T-helper 9 cell (primary cell): ENCODE results near the gene FAM81B.
"Not testable (repeated sequence)": the region's sequence is repeated elsewhere in the genome, so short reads cannot be mapped to it uniquely, and the experiment has no call there.

Experiments used
- DNase-seq: peaks from one replicate; pipeline ENCODE4 v3.0.0-alpha.2; 2020
- total RNA-seq, 2 donors: gene quantifications; one replicate each; lab custom pipeline; 2026; lab: John Stamatoyannopoulos, UW

FAM81B gene, protein sequence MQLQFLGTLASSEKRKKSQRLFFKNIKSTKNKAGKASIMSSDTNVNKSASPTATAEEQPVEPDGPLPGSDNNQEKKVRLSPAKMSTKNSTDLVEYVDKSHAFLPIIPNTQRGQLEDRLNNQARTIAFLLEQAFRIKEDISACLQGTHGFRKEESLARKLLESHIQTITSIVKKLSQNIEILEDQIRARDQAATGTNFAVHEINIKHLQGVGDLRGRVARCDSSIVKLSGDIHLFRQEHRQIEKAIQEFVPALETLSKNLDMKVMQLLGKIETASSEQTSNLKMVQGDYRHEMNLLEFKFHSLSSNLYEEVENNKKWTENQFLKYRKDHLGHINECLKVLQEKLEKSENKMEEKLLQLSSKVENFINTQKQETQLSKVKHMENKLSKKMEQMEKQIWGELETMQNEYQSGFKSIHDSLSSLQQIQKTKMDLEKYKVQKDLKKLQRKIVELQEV
- total RNA-seq: 0 to 0.24 reads per million in 2 donors

DNA sequence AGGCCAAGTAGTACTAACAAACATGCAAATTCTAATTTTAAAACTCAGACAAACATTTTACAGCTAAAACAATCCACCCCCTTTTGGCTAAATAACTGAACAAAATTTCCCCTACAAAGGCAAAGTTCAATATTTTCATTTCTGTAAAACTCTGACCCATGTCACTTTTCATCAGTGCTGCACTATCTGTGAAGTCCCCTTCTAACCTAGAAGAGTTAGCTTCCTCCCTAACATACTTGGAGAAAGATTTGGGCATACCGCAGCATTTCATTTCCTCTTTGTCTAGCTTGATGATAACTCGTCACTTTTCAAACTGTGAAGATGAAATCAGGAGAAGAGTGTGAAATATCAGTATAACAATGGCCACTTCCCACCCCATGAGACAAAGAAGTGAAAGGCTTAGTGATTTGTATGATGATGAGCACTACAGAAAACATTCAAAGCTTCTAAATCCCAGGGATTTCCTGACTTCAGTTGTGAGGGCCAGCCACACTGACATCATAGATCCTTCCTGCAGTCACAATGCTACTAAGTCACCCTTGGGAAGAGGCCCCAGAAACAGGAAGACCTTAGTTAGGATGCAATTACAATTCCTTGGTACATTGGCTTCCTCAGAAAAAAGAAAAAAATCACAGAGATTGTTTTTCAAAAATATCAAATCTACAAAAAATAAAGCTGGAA is at the start of gene FAM81B:
Gene FAM81B, plus strand, starts transcription at position 555 of the 681 bp plus-strand sequence. Its CDS starts 24 bp downstream, at position 579.
- no peak for DNase-seq

DNA sequence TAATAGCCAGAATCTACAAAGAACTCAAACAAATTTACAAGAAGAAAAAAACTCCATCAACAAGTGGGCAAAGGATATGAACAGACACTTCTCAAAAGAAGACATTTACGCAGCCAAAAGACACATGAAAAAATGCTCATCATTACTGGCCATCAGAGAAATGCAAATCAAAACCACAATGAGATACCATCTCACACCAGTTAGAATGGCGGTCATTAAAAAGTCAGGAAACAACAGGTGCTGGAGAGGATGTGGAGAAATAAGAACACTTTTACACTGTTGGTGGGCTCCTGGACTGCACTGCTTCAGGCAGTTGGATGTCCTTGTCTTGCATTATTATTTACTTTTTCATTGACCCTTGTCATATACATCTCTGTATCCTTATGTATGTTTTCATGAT is 49.7 kb upstream of the FAM81B start:
- not testable (repeated sequence) for DNase-seq

DNA sequence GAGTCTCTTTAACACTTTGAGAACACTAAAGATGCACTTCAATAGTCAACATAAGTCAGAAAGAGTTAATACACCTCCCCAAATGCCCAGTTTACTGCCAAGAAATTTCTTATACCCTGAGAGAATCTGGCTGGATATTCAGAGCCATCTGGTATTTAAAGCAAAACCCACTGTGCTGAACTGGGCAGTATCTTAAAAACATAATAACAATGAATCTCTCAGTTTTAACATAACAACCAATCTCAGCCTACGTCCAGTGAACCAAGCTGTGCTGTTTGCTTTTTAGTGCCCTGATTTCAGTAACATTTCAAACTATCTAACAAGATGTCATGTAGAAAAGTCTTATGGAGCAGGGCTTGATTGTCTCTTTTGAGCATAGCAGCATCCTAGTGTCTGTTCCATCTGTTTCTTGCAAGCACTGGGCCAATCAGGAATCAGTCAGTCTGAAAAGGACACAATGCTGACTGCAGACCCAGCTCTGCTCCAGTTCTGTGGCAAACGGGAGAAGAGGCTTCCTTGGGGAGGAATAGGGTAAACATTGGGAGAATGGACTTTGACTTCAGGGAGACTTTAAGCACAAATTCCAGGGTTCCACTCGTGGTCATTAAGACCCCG is 43.6 kb upstream of the FAM81B start:
- DNase-seq: no peak

DNA sequence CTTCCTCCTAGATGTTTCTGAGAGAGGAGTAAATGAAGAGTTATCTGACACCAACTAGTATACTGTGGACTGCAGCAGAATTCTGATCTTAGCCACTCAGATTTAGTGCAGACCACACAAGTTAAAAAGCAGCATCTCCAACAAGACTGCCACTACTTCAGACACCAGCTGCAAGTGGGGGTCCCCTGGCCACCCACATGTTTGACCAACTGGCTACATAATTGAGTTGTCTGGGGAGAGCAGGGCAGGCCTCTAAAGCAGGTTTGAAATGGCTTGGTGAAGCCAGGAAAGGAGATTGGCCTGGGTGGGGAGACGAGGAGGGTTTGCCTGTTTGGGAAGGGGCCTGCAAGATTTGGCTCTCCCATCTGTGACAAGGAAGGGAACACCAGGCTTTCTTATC is 40.5 kb upstream of the FAM81B start:
- no peak for DNase-seq

DNA sequence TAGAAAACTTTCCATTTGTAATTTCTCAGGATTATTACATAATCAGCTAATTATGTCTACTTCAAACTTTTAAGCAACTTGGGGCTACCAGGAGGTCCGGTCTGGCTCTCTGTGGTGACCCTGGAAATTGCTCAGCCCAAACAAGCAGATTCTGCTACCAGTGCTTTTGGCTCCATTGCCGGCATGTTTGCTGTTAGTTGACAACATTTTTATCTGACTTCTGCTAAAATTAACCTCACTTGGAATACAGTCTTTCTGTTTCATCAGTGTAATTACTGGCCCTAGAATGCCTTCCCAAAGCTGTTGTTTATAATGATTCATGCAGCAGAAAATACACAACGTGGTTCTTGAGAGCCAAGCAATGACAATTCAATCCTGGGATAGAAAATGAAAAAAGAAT is 38.5 kb upstream of the FAM81B start:
- no peak for DNase-seq

DNA sequence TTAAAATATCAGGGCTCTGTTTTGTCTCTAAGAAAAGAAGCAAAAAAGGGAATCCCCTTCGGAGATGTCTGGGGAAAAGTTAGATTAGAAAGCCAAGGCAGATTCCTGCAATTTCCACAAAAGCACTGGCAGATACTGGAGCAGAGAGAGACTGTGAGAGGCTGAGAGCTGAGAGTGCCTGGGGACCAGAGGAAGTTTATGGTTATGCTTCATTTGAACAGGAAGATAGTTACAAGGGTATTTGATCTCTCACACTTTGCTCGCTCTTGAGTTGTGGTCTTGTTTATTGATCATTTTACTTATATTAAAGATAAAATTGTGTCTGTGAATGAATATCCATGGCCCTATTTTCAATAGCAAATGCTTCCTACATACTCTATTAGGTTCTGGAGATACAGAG is 32.8 kb upstream of the FAM81B start:
- DNase-seq: no peak

DNA sequence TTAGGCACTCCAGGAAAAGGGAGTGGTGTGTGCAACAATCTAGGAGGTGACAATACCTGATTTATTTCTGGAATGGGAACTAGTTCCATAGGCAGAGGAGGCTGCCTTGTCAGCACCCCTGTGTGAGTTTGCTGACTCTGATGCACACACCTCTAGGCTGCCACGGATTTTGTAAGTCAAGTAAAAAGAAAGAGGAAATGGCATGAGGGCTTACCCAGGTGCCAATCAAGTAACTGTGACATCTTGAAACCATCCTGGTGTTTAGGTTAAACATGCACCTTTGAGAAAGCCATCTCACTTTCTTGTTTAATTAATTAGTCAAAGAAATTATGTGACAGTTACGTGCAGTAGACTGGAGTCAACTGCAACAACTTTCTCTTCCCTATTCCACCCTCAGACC is 32.3 kb upstream of the FAM81B start:
- no peak for DNase-seq

DNA sequence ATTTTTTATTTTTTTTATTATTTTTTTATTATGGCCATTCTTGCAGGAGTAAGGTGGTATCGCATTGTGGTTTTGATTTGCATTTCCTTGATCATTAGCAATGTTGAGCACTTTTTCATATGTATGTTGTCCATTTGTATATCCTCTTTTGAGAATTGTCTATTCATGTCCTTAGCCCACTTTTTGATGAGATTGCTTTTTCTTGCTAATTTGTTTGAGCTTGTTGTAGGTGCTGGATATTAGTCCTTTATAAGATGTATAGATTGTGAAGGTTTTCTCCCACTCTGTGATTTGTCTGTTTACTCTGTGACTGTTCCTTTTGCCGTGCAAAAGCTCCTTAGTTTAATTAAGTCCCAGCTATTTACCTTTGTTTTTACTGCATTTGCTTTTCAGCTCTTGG is 30.5 kb upstream of the FAM81B start:
- not testable (repeated sequence) for DNase-seq

DNA sequence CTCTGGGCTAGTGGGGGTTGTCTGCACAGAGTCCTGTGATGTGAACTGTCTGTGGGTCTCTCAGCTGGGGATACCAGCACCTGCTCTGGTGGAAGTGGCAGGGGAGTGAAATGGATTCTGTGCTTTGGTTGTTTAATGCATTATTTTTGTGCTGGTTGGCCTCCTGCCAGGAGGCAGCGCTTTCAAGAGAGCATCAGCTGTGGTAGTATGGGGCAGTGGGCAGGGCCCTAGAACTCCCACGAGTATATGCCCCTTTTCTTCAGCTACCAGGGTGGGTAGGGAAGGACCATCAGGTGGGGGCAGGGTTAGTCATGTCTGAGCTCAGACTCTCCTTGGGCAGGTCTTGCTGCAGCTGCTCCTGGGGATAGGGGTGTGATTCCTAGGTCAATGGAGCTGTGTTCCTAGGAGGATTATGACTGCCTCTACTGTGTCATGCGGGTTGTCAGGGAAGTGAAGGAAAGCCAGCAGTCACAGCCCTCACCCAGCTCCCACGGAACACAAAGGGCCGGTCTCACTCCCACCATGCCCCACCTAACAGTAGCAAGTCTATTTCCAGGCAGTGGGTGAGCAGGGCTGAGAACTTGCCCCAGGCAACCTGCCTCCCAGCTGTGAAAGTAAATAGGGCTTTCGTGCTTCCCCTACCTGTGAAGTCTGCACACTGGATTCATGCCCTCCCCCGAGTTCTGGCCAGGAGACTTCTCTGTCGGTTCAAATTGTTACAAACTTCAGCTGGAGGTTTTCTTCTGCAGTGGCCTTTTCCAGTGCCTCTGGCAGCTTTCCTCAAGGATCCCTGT is 25.7 kb upstream of the FAM81B start:
- no peak for DNase-seq

DNA sequence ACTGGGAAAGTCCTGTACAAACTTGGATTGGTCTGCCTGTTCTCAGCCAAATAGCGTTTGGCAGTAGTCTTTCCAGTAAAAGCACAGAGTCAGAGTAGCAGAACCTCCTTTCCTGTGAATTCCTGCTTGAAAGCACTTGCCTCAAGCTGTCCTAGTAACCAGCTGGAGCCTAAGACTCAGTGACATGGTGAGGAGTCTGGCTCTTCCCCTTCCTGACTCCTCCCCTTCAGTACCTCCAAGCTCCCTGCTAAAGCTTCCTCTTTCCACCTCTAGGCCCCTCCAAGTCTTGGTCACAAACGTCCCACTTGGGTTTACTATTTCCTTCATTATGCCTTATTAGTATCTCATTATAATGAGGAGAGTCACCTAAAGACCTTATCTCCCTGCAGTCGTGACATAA is 21.4 kb upstream of the FAM81B start:
- no peak for DNase-seq

DNA sequence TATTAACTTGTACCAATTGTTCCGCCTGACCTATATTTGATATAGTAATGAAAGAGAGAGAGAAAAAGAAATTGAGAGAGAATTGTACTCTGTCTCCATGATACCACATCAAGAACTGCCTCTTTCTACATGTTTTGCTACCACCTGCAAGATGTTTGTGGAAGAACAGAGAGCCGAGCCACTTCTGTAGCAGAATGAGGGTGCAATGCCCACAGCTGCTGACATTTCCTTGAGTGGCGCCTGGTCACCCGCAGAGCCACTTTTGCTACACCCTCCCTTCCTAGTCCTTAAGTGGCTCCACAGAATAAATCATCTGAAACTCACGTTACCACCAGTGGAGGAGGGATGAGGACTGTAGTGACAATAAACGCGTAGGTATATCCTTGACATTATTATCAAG is 17.1 kb upstream of the FAM81B start:
- no peak for DNase-seq

DNA sequence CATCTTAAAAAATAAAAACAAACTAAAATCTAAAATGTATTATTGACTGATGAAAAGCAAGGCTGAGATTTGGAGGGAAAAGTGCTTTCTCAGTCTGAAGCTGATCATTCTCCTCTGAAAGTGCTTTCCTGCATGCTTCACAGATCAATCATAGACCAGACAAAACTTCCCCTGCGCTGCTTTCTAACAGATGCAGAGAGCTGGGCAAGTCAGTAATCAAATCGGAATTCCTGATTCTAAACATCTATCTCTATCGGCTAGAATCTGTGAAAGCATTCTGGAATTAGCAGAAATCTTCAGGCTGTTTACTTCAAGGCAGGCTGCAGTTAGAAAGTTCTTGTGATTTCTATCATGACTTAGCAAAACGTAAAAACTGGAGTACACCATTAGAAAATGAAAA is 15.6 kb upstream of the FAM81B start:
- no peak for DNase-seq

DNA sequence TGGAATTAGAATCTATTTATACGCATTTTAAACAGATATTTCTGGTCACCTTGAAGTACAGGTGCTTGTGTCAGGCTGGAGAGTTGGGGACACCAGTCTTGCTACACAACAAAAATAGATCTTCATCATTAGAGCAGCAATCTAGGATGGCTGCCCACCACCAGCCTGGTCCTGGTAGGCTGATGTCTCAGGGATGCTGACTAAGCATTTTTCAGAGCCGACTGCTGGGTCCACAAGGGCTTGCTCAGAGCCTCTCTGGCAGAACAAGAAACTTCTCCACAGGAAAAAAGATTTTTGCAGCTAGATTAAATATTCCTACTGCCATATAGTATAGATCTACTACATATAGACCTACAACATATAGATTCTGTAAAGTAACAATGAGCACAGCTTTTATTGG is 12.0 kb upstream of the FAM81B start:
- DNase-seq: no peak

DNA sequence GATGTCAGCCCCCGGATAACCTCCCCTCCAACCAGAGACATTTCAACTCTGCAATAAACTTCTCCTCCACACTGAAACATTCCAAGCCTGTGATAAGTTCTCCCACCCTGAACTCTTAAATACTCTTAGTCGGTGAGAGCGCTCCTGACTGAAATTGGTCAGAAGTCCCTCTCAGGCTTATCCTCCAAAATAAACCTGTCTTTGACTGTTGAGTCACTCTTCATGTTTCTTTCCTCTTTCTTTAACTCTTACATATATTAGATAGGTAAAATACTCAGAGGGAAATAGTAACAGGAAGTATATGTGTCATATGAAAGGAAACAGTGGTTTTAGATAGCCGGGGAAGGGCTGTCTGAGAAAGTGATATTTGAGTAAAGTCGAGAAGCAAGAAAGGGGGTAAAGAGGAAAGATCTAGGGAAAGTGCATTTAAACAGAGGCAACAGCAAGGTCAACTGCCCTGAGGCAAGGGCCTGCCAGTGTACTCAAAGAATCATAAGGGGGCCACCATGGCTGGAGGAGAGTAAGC is 11.0 kb upstream of the FAM81B start:
- no peak for DNase-seq

DNA sequence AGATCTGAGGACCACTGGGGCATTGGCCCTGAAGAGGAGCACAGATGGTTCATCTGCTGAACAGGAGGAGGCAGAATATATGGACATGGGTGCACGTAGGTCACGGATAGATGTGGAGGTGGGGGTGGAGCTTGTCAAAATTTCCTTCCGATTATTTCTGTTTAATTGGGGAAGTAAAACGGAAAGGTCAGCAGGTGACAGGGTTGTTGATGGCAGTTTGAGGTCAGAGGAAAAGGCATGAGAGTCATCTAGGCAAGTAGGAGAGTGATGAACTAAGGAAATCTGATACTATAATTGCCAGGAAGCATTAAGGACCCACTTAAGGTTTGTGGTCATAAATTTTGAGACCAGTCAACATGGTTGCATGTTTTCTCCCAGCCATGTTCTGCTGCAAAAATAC is 8.4 kb upstream of the FAM81B start:
- no peak for DNase-seq

DNA sequence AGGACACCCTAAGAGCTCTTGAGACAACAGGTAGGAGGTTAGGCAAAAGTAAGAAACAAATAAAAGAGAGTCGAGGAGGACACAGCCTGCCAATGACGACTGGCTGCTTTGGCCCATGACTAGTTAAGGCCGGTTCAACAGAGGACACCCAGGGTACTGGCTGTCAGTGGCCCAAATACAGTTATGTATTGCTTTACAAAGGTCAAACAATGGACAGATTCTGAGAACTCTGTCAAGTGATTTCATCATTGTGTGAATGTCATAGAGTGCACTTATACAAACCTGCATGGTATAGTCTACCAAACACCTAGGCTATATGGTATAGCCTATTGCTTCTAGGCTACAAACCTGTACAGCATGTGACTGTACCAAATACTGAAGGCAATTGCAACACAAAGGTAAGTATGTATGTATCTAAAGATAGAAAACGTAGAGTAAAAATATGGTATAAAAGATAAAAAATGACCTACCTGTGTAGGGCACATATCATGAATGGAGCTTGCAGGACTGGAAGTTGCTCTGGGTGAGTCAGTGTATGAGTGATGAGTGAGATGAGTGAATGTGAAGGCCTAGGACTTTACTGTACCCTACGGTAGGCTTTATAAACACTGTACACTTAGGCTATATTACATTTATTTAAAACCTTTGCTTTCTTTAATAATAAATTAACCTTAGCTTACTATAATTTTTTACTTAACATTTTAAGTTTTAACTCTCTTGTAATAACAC is 6.5 kb upstream of the FAM81B start:
- no peak for DNase-seq

DNA sequence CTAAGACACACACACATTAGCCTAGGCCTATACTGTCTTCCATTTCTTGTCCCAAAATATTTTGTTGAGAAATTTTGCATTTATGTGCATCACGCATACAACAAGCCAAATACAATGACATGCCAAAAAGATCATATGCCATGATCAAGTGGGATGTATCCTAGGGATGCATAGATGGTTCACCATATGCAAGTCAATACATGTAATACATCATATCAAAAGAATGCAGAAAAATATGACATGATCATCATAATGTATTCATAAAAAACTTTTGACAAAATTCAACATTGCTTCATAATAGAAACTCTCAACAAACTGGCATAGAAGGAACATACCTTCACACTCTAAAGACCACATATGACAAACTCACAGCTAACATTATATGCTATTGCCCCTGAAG is 5.8 kb upstream of the FAM81B start:
- DNase-seq: no peak

DNA sequence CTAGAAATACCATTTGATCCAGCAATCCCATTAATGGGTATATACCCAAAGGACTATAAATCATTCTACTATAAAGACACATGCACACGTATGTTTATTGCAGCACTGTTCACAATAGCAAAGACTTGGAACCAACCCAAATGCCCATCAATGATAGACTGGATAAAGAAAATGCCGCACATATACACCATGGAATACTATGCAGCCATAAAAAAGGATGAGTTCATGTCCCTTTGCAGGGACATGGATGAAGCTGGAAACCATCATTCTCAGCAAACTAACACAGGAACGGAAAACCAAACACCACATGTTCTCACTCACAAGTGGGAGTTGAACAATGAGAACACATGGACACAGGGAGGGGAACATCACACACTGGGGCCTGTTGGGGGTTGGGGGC is 799 bp downstream of the FAM81B start:
- not testable (repeated sequence) for DNase-seq

DNA sequence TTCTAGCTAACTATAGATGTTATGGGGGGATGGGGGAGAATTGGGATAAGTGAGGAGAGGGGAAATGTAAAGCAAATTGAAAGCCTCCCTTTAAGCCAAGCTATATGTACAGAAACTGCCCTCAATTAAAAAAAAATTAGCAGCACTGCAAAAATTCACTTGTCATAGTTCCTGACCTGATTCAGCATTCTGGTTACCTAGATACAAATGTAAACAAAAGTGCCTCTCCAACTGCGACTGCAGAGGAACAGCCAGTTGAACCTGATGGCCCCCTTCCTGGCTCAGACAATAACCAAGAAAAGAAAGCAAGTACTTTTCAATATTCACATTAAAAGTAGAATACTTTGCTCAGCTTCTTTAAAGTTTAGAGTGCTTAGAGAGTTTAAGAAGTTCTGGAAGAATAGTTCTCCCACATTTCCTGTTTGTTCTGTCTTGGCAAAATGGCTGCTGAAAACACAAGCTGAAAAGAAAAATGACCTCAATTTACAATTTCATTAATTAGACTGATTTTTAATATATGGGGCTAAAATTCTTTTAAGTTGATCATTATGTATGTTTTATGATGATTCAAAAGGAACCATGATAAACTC is 1.5 kb downstream of the FAM81B start:
- no peak for DNase-seq

DNA sequence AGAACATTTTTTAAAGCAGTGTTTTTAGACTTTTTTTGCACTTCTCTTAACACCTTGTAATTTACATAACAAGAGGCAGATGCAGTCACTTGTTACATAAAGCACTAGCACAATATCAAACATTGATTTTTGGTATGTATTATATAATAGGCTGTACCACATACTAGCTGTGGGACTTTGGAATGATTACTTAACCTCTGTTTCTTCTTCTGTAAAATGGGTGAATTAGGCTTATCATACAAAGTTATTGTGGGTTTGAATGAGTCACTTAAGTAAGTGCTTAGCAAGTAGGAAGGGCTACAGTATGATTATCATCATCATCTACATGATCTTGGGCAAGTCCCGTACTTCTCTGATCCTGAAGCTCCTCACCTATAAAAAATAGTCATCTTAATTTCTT is 2.1 kb downstream of the FAM81B start:
- no peak for DNase-seq

DNA sequence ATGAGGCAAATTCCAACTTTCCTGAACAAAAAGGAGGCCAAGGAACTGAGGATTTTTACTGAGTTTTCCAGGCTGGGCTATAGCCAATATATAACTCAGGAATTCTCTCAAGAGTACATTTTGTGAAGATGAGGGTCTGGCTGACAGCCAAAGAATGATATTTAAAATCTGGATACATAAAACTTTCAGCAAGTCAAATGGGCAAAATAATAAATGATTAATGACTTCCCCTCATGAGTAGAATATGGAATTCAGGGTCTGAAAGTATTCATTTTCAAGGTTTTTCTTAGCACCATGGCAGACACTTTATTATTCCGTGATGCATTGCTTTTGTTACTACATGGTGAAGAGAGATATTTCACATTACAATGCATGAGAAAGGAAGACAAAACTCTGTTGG is 7.8 kb downstream of the FAM81B start:
- DNase-seq: no peak

DNA sequence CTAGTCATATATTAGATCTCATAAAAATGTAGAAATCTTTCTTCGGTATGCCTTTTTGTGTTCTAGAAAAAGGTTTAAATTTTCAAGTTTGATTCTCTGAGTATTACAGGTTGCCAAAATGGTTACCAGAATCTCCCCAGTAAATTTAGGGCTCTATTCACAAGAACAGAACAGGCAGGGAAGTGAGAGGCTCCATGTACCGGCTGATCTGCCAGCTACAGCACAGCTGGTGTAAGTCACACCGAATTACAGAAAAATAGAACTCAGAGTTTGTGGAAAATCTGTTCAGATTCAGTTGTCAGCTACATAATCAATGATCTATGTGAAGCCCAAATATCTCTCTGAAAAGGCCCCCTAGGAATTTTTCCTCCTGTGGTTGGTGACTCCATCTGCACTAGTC is 10.5 kb downstream of the FAM81B start:
- no peak for DNase-seq
